NCI-H69 (cell line): Measurements from ENCODE around the gene UBE2E2.
A peak's percentile ranks its signal among the peaks of the same experiment; 100 is the strongest.
"Not testable (repeated sequence)": the region's sequence is repeated elsewhere in the genome, so short reads cannot be mapped to it uniquely, and the experiment has no call there.

ENCODE experiments used
- DNase-seq: peaks from one replicate; lab custom pipeline; 2025; lab: John Stamatoyannopoulos, UW

The UBE2E2 gene

GRCh38 chr3:23331141-23331935 is 128.2 kb downstream of the UBE2E2 start:
- DNase-seq, result no peak

- DNase-seq, result no peak
Observed at GRCh38 chr3:23333633-23334032, 130.5 kb downstream of the UBE2E2 start.

- not testable (repeated sequence) for DNase-seq
Observed at GRCh38 chr3:23336853-23337252, 133.7 kb downstream of the UBE2E2 start.

- DNase-seq, result no peak
Observed at GRCh38 chr3:23341147-23341838, 138.2 kb downstream of the UBE2E2 start.

- no peak for DNase-seq
Observed at GRCh38 chr3:23342343-23342742, 139.2 kb downstream of the UBE2E2 start.

GRCh38 chr3:23343509-23343908 is 140.4 kb downstream of the UBE2E2 start:
- DNase-seq, result no peak

GRCh38 chr3:23344886-23345285 is 141.8 kb downstream of the UBE2E2 start:
- DNase-seq, result no peak

- not testable (repeated sequence) for DNase-seq
Observed at GRCh38 chr3:23349444-23349843, 146.3 kb downstream of the UBE2E2 start.

GRCh38 chr3:23356169-23356568 is 153.0 kb downstream of the UBE2E2 start:
- DNase-seq, result no peak

- DNase-seq, result no peak
Observed at GRCh38 chr3:23356923-23357322, 153.8 kb downstream of the UBE2E2 start.

- DNase-seq, result no peak
Observed at GRCh38 chr3:23359116-23359515, 156.0 kb downstream of the UBE2E2 start.

- DNase-seq, result no peak
Observed at GRCh38 chr3:23365066-23365465, 161.9 kb downstream of the UBE2E2 start.

- DNase-seq, result no peak
Observed at GRCh38 chr3:23368731-23369130, 165.6 kb downstream of the UBE2E2 start.

- DNase-seq, result no peak
Observed at GRCh38 chr3:23372285-23372684, 169.2 kb downstream of the UBE2E2 start.

- DNase-seq, result no peak
Observed at GRCh38 chr3:23376516-23377248, 173.6 kb downstream of the UBE2E2 start.

- no peak for DNase-seq
Observed at GRCh38 chr3:23377928-23378672, 175.0 kb downstream of the UBE2E2 start.

GRCh38 chr3:23383875-23384274 is 180.7 kb downstream of the UBE2E2 start:
- no peak for DNase-seq

GRCh38 chr3:23385327-23385726 is 182.2 kb downstream of the UBE2E2 start:
- DNase-seq, result peak; percentile 0

- no peak for DNase-seq
Observed at GRCh38 chr3:23387286-23387918, 184.3 kb downstream of the UBE2E2 start.

GRCh38 chr3:23389089-23389488 is 186.0 kb downstream of the UBE2E2 start:
- peak; percentile 44 for DNase-seq

GRCh38 chr3:23389686-23390085 is 186.6 kb downstream of the UBE2E2 start:
- no peak for DNase-seq

- DNase-seq, result no peak
Observed at GRCh38 chr3:23390446-23390845, 187.3 kb downstream of the UBE2E2 start.
